Measurements from ENCODE around the gene RAP1GAP.

The RAP1GAP gene

DNA sequence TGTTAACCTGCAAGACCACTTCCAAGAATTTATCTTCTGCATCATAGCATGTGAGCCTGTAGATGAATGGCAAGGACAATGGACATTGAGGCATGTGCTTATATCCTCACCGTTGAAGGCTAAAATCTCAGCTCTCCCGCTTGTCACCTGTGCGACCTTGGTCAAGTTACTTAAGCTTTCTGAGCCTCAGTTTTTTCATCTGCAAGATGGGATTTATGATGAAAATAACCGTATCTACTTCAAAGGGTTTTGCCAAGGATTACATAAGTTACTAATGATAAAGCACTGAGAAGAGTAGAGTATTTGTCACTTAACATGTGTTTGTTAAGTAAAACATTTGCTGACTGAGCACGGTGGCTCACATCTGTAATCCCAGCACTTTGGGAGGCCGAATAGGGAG lies 14.9 kb downstream of the RAP1GAP start:
- H3K27me3 Mint-ChIP-seq (ENCODE audit: low read depth, poor library complexity), result peaks cover 71% of the 10 kb centered on the region
- no peak for DNase-seq
- H3K36me3 Mint-ChIP-seq (ENCODE audit: low read depth), result no peaks in the 10 kb centered on the region
- H3K4me3 Mint-ChIP-seq, result no peak overlapping the region
- TF ChIP-seq, protein P1, sequence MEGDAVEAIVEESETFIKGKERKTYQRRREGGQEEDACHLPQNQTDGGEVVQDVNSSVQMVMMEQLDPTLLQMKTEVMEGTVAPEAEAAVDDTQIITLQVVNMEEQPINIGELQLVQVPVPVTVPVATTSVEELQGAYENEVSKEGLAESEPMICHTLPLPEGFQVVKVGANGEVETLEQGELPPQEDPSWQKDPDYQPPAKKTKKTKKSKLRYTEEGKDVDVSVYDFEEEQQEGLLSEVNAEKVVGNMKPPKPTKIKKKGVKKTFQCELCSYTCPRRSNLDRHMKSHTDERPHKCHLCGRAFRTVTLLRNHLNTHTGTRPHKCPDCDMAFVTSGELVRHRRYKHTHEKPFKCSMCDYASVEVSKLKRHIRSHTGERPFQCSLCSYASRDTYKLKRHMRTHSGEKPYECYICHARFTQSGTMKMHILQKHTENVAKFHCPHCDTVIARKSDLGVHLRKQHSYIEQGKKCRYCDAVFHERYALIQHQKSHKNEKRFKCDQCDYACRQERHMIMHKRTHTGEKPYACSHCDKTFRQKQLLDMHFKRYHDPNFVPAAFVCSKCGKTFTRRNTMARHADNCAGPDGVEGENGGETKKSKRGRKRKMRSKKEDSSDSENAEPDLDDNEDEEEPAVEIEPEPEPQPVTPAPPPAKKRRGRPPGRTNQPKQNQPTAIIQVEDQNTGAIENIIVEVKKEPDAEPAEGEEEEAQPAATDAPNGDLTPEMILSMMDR (IDR thresholded peaks at IDR 0.05), result no peak
- no peaks in the 10 kb centered on the region for H3K9me3 Mint-ChIP-seq
- no peak overlapping the region for H3K27ac Mint-ChIP-seq
- H3K4me1 Mint-ChIP-seq, result peaks cover 11% of the 10 kb centered on the region

GRCh38 chr1:21653744-21654100 lies 15.4 kb downstream of the RAP1GAP start:
- no peaks in the 10 kb centered on the region for H3K36me3 Mint-ChIP-seq (ENCODE audit: low read depth)
- peaks cover 11% of the 10 kb centered on the region for H3K4me1 Mint-ChIP-seq
- no peak for DNase-seq
- peaks cover 74% of the 10 kb centered on the region for H3K27me3 Mint-ChIP-seq (ENCODE audit: low read depth, poor library complexity)
- H3K27ac Mint-ChIP-seq, result no peak overlapping the region
- TF ChIP-seq, protein P1 (IDR thresholded peaks at IDR 0.05), result no peak
- H3K4me3 Mint-ChIP-seq, result no peak overlapping the region
- no peaks in the 10 kb centered on the region for H3K9me3 Mint-ChIP-seq

DNA sequence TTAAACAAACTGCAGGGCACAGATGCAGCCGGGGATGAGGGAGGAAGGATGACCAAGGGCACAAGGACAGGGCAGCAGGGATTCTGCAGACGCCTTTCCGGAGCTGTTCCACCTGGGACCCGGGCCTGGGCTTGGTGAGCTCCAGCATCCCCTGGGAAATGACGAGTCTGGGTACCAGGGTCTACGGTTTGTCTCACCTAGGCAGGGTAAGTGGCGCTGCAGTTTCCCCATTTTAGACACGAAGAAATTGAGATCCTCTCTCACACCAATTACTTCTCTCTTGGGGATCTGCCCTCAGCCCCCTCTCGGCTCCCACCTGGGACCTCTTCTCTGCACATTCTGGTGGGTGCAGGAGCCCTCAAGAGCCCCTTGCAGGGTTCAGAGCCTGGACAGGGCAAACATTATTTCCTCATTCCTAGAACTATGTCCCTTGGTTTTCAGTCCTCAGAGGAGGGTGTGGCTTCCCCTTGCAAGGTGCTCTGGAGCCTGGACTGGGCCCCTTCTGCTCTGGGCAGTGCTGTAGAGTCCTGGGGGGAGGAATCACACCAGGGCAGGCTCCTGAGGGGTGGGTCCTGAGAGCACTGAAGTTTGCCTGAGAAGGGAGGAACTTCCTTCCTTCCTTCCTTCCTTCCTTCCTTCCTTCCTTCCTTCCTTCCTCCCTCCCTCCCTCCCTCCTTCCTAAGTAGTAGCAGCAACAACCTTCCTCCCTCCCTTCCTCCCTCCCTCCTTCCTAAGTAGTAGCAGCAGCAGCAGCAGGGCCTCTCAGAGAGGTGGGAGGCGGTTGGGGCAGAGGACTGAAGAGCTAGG lies 16.0 kb downstream of the RAP1GAP start:
- H3K4me1 Mint-ChIP-seq, result peaks cover 11% of the 10 kb centered on the region
- H3K4me3 Mint-ChIP-seq, result peak overlapping the region; percentile 58
- TF ChIP-seq, protein P1 (IDR thresholded peaks at IDR 0.05), result no peak
- H3K36me3 Mint-ChIP-seq (ENCODE audit: low read depth), result no peaks in the 10 kb centered on the region
- DNase-seq, result no peak
- no peaks in the 10 kb centered on the region for H3K9me3 Mint-ChIP-seq
- H3K27ac Mint-ChIP-seq, result no peak overlapping the region
- peaks cover 79% of the 10 kb centered on the region for H3K27me3 Mint-ChIP-seq (ENCODE audit: low read depth, poor library complexity)

GRCh38 chr1:21652101-21652936 lies 16.8 kb downstream of the RAP1GAP start:
- Mint-ChIP-seq H3K27me3 (ENCODE audit: low read depth, poor library complexity) (peaks cover 81% of the 10 kb centered on the region), H3K4me1 (peaks cover 11% of the 10 kb centered on the region), H3K36me3 (ENCODE audit: low read depth) (no peaks in the 10 kb centered on the region), H3K9me3 (no peaks in the 10 kb centered on the region), H3K27ac (no peak overlapping the region), H3K4me3 (peak overlapping the region; percentile 62)
- DNase-seq, result no peak
- TF ChIP-seq, protein P1 (IDR thresholded peaks at IDR 0.05), result no peak

DNA sequence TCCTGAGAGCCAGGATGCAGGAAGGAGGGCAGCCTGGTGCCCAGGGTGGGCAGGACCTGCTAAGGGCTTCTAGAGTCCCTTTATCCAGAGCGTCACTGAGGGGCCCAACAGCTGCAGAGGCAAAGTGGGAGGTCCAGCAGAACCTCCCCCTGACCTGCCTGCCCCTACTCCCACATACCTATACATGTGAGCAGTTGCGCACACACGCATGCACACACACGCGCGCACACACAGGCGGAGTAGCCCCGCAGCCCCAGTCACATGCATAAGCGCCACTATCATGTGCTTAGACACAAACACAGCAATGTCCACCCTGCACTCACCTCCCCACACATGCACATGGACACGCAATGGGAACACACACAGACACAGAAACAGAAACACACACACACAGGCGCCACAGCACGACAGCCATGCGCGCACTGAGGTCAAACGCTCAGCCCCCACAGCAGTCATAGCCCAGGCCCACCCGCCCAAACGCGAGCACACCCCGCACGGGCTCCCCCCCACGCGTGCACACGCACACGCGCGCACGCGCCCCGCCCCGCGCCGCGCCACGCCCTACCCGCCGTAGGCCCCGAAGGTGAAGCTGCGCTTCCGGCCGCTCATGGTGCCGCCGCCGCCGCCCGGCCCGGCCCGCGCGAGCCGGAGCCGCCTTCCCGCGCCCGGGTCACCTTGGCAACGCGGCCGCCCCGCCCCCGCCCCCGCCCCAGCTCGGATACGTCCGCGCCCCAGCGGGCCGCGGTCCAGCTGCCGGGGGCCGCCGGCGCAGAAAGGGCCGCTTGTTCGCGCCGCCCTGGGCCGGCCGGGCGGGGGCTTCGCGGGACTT lies 17.7 kb downstream of the RAP1GAP start:
- peak; percentile 73 for DNase-seq
- peaks cover 75% of the 10 kb centered on the region for H3K27me3 Mint-ChIP-seq (ENCODE audit: low read depth, poor library complexity)
- H3K27ac Mint-ChIP-seq, result no peak overlapping the region
- H3K4me3 Mint-ChIP-seq, result peak overlapping the region; percentile 83
- H3K4me1 Mint-ChIP-seq, result peaks cover 11% of the 10 kb centered on the region
- TF ChIP-seq, protein P1 (IDR thresholded peaks at IDR 0.05), result no peak
- H3K36me3 Mint-ChIP-seq (ENCODE audit: low read depth), result no peaks in the 10 kb centered on the region
- H3K9me3 Mint-ChIP-seq, result no peaks in the 10 kb centered on the region

Data from nephron progenitor cell (in vitro differentiated cells).